Cardiac septum (tissue), 1 donor: ENCODE data around the gene ACHE. TPM values are rescaled to one million over a fixed set of nuclear protein-coding genes. Genes with fewer than 3 reads are reported as not detected.
"Not testable (repeated sequence)": the region's sequence is repeated elsewhere in the genome, so short reads cannot be mapped to it uniquely, and the experiment has no call there.

Source experiments
- DNase-seq: peaks from one replicate; pipeline ENCODE4 v3.0.0-alpha.2; 2020; ENCODE audit warnings: low spot score
- intact Hi-C: fragments of 100-400 bp; cut with DNase I; formaldehyde crosslinking; loops from one replicate; pipeline ENCODE4 v1.14.0; 2022
- long read RNA-seq: library from polyadenylated mRNA; unstranded; transcript quantifications from one replicate; pipeline ENCODE4 v2.0.0, GENCODE V29; 2021
- total RNA-seq: library from RNA; stranded (reverse); fragmentation: NEBNext Ultra II Directional; extraction: Animal tissue kit (Norgen Biotek cat#: 25700); gene quantifications from one replicate; pipeline ENCODE4 v1.2.1, GENCODE V29; 2021
- donor health status: DM: no; HTN: no; CAD: no.

ACHE gene
- 2.1 TPM for total RNA-seq
- long read RNA-seq, partial matches to known transcripts = 0 of 1 reads
- long read RNA-seq, other reads (novel, unspliced or antisense) = 1 of 1 reads

GRCh38 chr7:100895701-100895955 lies at the start of gene ACHE:
Gene ACHE, minus strand, starts transcription at chr7:100895888. Its CDS starts 1,656 bp downstream, at chr7:100894232.
- no peak for DNase-seq
- intact Hi-C loops = loop anchor here (5.0 to 10.0 kb wide), 2 partner anchors 182 to 269 kb away; partner anchors contain the start of gene VGF

- intact Hi-C loops = no loop called here
These were observed 48.5 kb upstream of the ACHE start for GRCh38 chr7:100944138-100944537.

DNA sequence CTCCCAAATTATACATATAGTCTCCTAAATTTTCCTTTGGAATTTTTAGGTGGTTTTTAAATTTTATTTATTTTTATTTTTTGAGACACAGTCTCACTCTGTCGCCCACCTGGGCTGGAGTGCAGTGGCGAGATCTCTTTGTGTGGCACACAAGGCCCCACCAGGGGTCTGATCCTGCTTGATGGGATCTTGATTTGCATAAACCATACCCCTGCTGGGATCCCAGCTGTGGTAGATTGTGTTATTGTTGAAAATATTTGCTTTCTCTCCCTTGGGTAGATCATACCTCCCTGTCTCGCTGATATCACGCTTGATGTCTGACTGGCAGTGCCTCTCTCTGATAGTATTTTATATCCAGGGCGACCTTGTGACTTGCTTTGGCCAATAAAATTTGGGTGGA lies 48.0 kb upstream of the ACHE start:
- no peak for DNase-seq
- intact Hi-C loops = no loop called here

More at GRCh38 chr7:100944138-100944537, 48.5 kb upstream of the ACHE start:
- DNase-seq = no peak

DNA sequence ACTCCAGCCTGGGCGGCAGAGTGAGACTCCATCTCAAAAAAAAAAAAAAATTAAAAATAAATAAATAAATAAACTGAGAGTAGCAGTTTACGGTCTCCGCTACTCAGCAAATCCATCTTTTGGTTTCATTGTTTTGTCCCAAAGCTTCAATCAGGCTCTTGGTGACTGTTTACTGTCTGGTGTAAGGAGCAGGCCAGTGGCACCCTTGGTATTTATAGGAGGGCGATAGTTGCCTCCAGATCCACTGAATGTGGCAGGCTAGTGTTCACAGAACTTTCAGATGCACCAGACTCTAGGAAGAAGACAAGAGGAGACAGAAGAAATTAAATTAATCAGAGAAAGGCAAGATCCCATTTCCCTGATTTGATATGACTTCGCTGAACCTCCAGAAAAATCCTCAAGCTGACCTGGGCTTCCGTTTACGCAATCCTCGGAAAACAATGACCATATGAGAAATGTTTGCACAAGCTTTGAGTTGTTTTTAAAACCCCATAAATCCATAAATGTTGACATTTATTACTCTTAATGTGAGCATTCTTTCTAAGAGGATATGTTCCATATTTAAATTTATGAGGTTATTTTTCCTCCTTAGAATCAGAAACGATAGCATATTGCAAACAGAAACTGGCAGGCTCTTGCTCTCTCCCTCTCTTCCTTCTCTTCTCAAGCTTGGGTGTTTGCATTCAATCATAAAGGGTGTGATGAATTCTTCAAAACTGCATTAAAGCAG lies 46.5 kb upstream of the ACHE start:
- no peak for DNase-seq
- intact Hi-C loops = no loop called here

DNA sequence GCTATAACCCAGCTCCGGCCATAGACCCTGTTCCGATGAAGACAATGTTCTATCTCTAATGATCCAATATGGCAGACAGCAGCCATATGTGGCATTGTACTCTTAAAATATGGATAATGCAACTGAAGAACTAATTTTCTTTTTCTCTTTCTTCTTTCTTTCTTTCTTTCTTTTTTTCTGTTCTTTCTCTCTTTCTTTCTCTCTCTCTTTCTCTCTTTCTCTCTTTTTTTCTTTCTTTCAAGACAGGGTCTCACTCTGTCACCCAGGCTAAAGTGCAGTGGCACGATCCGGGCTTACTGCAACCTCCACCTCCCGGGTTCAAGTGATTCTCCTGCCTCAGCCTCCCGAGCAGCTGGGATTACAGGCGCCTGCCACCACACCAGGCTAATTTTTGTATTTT lies 40.5 kb upstream of the ACHE start:
- DNase-seq, intact Hi-C loops: not testable (repeated sequence)

DNA sequence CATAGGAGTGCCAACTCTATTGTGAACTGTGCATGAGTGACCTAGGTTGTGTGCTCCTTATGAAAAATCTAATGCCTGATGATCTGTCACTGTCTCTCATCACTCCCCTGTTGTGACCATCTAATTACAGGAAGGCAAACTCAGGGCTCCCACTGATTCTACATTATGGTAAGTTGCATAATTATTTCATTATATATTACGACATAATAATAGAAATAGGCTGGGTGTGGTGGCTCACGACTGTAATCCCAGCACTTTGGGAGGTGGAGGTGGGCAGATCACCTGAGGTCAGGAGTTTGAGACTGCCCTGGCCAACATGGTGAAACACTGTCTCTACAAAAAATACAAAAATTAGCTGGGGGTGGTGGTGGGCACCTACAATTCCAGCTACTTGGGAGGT lies 39.7 kb upstream of the ACHE start:
- DNase-seq, intact Hi-C loops: not testable (repeated sequence)

DNA sequence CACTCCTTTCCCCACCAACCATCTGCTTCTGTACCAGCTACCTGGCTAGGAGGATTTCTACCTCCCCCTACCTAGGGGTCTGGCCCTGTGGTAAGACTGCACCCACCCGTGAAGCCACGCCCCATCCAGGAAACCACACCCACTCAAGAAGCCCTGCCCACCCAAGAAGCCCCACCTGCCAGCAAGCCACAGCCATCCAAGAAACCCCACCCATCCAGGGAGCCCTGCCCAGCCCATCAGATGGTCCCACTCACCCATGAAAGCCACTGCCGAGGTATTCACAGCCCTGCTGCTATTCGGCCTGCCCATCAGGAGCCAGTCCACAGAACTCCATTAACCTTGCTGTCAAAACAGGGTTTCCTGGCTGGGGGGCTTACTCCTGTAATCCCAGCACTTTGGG lies 38.0 kb upstream of the ACHE start:
- no peak for DNase-seq
- intact Hi-C loops = no loop called here

- intact Hi-C loops = no loop called here
- no peak for DNase-seq
These were observed 34.1 kb upstream of the ACHE start for GRCh38 chr7:100929808-100930174.

DNA sequence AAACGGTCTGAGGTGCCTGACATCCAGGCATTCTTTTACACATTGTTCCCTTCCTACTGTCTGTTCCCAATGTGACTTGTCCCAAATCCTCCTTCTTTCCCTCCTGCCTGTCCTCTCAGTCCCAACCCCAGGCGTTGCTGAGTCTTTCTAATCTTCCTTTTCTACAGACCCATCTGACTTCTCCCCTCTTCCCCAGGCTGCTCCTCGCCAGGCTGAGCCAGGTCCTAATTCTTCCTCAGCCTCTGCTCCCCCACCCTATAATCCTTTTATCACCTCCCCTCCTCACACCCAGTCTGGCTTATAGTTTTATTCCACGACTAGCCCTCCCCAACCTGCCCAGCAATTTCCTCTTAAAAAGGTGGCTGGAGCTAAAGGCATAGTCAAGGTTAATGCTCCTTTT lies 27.9 kb upstream of the ACHE start:
- intact Hi-C loops, DNase-seq: not testable (repeated sequence)

DNA sequence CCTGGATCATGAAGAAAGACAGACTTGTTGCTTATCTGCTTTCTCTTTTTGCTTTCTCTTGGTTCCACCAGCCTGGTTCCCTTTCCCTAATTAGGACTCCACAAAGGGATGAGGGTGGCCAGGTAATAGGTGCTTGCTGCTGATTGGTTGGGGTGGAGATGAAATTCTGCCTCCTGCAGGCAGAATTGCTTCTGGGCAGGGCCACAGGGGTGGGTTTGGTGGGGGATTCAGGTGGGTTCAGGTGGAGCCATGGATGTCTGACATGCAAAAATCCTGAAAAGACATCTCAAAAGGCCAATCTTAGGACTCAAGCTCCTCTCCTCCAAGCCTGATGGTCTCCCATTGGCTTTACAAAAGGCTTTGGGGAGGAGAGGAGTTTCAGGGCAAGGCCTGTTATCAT lies 25.4 kb upstream of the ACHE start:
- DNase-seq = no peak
- intact Hi-C loops = no loop called here

DNA sequence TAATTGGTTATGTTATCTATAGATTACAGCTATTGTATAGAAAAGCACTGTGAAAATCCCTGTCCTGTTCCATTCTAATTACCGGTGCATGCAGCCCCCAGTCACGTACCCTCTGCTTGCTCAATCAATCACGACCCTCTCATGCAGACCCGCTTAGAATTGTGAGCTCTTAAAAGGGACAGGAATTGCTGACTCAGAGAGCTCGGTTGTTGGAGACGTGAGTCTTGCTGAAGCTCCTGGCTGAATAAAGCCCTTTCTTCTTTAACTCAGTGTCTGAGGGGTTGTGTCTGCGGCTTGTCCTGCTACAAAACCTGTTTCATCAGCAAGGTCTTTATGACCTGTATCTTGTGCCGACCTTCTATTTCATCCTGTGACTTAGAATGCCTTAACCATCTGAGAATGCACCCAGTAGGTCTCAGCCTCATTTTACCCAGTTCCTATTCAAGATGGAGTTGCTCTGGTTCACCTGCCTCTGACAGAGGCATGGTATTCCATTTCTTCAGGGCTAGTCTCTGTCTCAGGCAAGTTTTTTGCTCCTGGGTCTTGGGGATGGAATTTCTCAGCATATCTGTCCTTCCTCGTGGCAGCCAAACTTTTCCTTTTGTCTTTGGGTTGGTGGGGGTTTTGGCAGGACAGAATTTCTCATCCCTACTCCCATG lies 24.2 kb upstream of the ACHE start:
- intact Hi-C loops, DNase-seq: not testable (repeated sequence)

DNA sequence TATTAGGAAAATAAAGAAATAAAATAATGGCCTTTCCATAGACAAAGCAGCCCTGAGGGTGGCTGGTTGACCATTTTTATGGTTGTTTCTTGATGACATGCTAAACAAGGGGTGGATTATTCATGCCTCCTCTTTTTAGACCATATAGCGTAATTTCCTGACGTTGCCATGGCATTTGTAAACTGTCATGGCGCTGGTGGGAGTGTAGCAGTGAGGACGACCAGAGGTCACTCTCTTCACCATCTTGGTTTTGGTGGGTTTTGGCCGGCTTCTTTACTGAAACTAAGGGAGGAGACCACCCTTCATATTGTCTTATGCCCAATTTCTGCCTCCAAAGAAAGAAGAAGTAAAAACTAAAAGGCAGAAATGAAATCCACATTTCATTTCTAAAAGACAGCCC lies 23.6 kb upstream of the ACHE start:
- DNase-seq, intact Hi-C loops: not testable (repeated sequence)

DNA sequence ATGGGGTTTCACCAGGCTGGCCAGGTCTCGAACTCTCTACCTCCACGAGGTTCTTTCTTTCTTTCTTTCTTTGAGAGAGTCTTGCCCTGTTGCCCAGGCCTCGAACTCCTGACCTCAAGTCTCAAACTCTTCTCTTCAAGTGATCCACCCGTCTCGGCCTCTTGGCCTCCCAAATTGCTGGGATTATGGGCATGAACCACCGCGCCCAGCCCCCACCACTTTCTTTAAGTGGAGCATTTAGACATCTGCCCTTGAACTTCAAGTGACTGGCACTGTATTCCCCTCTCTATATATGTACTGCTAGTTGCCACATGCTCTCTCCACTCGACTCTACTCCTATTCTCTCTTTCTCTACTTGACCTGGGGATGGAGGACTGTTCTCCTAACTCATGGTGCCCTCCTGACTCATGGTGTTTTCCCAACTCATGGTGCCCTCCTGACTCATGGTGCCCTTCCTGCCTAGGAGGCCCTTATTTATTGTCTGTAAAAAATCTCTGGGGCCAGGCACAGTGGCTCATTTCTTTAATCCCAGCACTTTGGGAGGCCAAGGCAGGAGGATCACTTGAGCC lies 19.3 kb upstream of the ACHE start:
- DNase-seq = no peak
- intact Hi-C loops = no loop called here

GRCh38 chr7:100914208-100914878 lies 18.7 kb upstream of the ACHE start:
- intact Hi-C loops = no loop called here
- DNase-seq = no peak

DNA sequence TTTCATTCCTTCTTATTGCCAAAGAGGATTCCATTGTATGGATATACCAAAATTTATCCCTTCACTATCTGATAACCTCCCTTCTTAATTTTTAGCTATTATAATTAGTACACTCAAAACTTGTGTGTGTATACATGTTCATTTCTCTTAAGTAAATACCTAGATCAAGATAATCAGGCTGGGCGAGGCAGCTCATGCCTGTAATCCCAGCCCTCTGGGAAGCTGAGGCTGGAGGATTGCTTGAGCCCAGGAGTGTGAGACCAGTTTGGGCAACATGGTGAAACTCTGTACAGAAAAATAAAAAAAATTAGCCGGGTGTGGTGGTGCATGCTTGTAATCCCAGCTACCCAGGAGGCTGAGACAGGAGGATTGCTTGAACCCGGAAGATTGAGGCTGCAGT lies 15.8 kb upstream of the ACHE start:
- intact Hi-C loops = no loop called here
- no peak for DNase-seq

DNA sequence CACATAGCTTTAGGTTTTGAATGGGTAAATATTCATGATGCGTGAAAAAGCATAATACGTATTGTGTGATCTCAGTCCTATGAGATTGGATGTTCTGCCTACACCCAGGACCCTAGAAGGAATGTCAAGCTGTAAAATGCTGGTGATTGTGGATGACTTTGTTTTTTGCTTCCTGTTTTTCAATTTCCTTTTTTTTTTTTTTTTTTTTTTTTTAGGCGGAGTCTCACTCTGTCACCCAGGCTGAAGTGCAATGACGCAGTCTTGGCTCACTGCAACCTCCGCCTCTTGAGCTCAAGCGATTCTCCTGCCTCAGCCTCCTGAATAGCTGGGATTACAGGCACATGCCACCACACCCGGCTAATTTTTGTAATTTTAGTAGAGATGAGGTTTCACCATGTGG lies 14.8 kb upstream of the ACHE start:
- intact Hi-C loops, DNase-seq: not testable (repeated sequence)

DNA sequence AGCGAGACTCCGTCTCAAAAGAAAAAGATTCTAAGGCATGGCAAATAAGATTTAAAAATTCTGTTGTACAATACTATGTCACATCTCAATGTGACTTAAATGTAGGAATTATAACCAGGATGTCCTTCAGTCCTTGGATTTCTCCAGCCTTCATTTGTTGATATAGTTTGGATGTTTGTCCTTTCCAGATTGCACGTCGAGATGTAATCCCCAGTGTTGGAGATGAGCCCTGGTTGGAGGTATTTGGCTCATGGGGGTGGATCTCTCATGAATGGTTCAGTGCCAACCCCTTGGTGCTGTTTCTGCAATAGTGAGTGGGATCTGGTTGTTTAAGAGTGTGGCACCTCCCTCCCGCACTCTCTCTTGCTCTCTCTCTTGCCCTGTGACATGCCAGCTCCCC lies 12.8 kb upstream of the ACHE start:
- DNase-seq = no peak
- intact Hi-C loops = no loop called here

DNA sequence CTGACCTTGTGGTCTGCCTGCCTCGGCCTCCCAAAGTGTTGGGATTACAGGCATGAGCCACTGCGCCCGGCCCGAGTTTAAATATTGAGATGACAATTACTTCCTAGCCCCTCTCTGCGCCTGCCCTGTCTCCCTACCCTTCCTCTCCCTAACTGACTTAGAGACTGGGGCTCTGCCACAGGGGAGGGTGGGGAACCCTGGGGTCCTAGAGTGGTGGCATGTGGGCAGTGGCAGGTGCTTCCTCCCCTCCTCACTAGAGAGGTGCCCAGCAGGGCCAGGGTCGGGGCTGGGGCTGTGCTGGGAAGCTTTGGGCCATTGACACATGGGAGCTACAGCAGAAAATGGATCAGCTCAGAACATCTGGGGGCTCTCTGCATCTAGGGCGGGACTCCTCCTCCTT lies 7.0 kb upstream of the ACHE start:
- intact Hi-C loops = no loop called here
- no peak for DNase-seq

GRCh38 chr7:100901921-100902332 lies 6.2 kb upstream of the ACHE start:
- DNase-seq = no peak
- intact Hi-C loops = no loop called here

- intact Hi-C loops = no loop called here
- no peak for DNase-seq
These were observed 5.3 kb upstream of the ACHE start for GRCh38 chr7:100900978-100901377.
